AG04450 (cell line): ENCODE results near the gene PDZD4. TPM values are rescaled to one million over a fixed set of nuclear protein-coding genes. Genes with fewer than 3 reads are reported as not detected.

ENCODE experiments used
- CTCF ChIA-PET: fragments of 300-600, 350-600 bp; formaldehyde crosslinking; extraction: SDS; loops from one replicate; lab custom pipeline; 2022; ENCODE audit warnings: antibody characterized with exemption, inconsistent platforms; lab: Charles Lee
- POLR2A ChIA-PET: fragments of 350-600 bp; formaldehyde crosslinking; extraction: SDS; loops from one replicate; lab custom pipeline; 2021; ENCODE audit warnings: antibody characterized with exemption, inconsistent platforms; lab: Yijun Ruan, JAX
- DNase-seq: peaks from one replicate; pipeline ENCODE4 v3.0.0-alpha.2; 2011; ENCODE audit warnings: low read depth, low spot score
- H3K27ac ChIP-seq: one replicate; pipeline ENCODE4 v1.5.1; 2012; ENCODE audit warnings: low read depth, low read length, control low read depth
- H3K27me3 ChIP-seq: one replicate; pipeline ENCODE4 v1.6.0; 2012; ENCODE audit warnings: low read length; ENCODE audit not compliant: control insufficient read depth, insufficient read depth
- H3K4me3 ChIP-seq: 2 replicates; pipeline ENCODE4 v1.5.1; 2011; ENCODE audit warnings: mild to moderate bottlenecking, low read depth, low read length, control low read depth
- H3K9me3 ChIP-seq: 2 replicates; pipeline ENCODE4 v1.5.1; 2012; ENCODE audit warnings: low read length; ENCODE audit not compliant: control insufficient read depth, insufficient read depth
- polyA plus RNA-seq: library from polyadenylated mRNA; depleted of rRNA; stranded (reverse); fragments of >200 nt; gene quantifications from 2 replicates; pipeline ENCODE4 v1.2.3, GENCODE V29; 2011
- TF ChIP-seq, protein P1 (sequence below): IDR thresholded peaks from 2 replicates; pipeline ENCODE4 v1.5.1; 2011; ENCODE audit warnings: low read depth, low read length, control low read depth, inconsistent platforms

Gene PDZD4
- polyA plus RNA-seq, 1 experiment = 0.04 TPM

DNA sequence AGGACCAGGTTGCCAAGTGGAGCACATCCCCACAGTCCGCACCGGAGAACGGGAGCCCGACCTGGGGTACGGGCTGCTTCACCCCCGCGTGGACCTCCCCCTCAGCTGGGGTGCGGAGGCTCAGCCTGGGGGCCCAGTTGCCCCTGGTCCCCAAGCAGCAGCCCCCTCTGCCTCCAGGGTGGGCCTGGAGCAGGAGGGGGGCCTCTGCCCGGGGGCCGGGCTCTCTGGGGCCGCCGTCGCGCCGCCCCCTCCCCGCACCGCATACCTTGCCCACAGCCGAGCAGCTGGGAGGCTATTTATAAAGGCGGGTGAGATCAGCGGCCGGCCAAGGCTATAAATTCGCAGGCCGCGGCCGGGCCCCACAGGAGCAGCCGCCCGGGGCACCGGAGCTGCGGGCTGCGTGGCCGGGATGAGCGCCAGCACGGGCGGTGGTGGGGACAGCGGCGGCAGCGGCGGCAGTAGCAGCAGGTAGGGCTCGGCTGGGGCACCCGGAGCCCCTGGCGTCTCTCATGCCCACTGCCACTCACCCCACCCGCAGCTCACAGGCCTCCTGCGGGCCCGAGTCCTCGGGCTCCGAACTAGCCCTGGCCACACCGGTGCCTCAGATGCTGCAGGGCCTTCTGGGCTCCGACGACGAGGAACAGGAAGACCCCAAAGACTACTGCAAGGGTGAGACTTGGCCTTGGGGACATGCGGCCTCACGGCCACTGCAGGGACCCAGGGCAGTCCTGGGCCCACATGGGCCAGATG, 49.5 kb downstream of the PDZD4 start, which contains the start of gene SRPK3:
TSS of gene SRPK3 (plus strand) at position 364 of the 750 bp plus-strand sequence. CDS start at position 410, 46 bp downstream.
- TF ChIP-seq, protein P1, sequence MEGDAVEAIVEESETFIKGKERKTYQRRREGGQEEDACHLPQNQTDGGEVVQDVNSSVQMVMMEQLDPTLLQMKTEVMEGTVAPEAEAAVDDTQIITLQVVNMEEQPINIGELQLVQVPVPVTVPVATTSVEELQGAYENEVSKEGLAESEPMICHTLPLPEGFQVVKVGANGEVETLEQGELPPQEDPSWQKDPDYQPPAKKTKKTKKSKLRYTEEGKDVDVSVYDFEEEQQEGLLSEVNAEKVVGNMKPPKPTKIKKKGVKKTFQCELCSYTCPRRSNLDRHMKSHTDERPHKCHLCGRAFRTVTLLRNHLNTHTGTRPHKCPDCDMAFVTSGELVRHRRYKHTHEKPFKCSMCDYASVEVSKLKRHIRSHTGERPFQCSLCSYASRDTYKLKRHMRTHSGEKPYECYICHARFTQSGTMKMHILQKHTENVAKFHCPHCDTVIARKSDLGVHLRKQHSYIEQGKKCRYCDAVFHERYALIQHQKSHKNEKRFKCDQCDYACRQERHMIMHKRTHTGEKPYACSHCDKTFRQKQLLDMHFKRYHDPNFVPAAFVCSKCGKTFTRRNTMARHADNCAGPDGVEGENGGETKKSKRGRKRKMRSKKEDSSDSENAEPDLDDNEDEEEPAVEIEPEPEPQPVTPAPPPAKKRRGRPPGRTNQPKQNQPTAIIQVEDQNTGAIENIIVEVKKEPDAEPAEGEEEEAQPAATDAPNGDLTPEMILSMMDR = no peak
- Histone ChIP-seq H3K4me3 (no peak within 1 kb of the TSS), H3K27me3 (no peaks in the 10 kb centered on the region), H3K27ac (no peak within 1 kb of the TSS), H3K9me3 (no peaks in the 10 kb centered on the region)
- no peak for DNase-seq
- ChIA-PET CTCF (no interaction called here), POLR2A (interaction anchor here (0.6 to 1.7 kb wide), 2 partner anchors 14 to 15 kb away, joined by 3 to 4 read pairs; partner anchors contain the start of genes IDH3G and SSR4)

DNA sequence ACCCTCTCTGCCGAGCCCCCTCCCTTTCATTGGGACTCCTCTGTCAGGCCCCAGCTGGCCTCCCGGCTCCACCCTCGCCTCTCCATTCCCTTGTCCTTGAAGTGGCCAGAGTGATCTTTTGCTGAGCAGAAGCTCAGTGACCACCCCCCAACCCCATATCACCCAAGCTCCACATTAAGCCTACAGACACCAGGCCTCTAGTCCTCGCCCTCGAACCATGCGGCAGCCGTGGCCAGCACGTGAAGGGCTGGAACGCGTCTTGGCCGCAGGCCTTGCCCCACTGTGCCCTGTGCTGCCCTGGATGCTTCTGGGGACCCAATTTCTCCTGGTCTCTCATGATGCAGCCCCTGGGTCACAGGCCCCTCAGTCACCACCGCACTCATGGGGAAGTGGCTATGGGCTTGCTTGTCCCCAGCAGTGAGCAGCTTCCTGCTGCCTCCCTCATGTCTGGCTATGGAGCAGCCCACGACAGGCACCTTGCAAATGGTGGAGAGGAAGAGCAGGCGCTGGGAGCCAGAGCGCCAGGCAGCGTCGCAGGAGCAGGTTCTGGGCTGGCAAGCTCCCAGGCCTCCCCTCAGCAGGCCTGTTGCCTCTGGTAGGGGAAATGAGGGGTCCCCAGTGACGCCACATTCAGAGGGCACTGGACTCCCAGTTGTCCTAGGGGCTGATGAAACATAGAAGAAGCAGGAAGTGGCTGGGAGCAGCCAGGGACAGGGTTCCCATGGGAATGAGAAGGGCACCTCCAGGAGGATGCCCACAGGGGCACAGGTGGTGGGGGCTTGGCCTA, 50.3 kb downstream of the PDZD4 start:
- CTCF ChIA-PET = no interaction called here
- H3K27ac ChIP-seq = no peak overlapping the region
- H3K4me3 ChIP-seq = no peak overlapping the region
- TF ChIP-seq, protein P1 = no peak
- no peak for DNase-seq
- H3K9me3 ChIP-seq = no peaks in the 10 kb centered on the region
- H3K27me3 ChIP-seq = no peaks in the 10 kb centered on the region
- POLR2A ChIA-PET = interaction anchor here (1.7 kb wide), 1 partner anchor 14 kb away, joined by 4 read pairs; the partner anchor contains the start of genes IDH3G and SSR4

DNA sequence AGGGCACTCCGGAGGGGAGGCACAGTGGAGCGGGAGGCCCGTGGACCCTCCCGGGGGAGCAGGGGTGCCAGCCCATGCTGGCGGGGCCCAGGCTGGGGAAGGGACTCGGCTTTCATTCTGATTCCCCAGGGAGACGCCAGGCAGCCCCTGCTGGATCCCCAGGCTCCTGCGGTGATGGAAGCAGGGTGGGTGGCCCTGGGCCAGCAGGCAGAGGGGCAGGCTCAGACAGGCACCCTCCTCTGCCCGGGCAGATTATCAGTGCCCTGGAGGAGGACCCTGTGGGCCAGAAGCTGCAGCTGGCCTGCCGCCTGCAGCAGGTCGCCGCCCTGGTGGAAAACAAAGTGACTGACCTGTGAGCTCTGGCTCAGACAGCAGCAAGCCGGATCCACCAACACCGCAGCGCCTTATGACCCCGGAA, 51.7 kb downstream of the PDZD4 start:
- Histone ChIP-seq H3K27ac (no peak overlapping the region), H3K9me3 (no peaks in the 10 kb centered on the region), H3K27me3 (no peaks in the 10 kb centered on the region), H3K4me3 (no peak overlapping the region)
- ChIA-PET CTCF (no interaction called here), POLR2A (no interaction called here)
- TF ChIP-seq, protein P1 = no peak
- DNase-seq = no peak

DNA sequence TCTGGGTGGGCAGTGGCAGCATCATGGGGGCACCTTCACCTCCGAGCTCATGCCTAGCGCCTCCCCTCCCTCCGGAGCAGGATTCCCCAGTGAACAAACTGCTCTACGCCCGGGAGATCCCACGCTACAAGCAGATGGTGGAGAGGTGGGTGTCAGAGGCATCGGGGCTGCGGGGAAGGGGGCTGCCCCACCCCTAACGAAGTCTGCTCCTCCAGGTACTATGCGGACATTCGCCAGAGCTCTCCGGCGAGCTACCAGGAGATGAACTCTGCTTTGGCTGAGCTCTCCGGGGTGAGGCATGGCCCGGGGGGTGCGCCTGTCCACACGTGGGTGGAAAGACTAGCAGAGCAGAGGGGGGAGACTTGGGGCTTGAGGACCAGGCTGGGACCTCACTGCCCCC, 52.2 kb downstream of the PDZD4 start:
- TF ChIP-seq, protein P1 = no peak
- DNase-seq = no peak
- Histone ChIP-seq H3K9me3 (no peaks in the 10 kb centered on the region), H3K27me3 (no peaks in the 10 kb centered on the region), H3K27ac (no peak overlapping the region), H3K4me3 (no peak overlapping the region)
- POLR2A ChIA-PET = no interaction called here
- CTCF ChIA-PET = no interaction called here
